ENCODE results near the gene HMGCS1. TPM values are rescaled to one million over a fixed set of nuclear protein-coding genes. Genes with fewer than 3 reads are reported as not detected.
A peak's percentile ranks its signal among the peaks of the same experiment; 100 is the strongest.

The HMGCS1 gene
- total and polyA plus RNA-seq, 2 of the 13 experiments (the other 11 are each of a cell fraction or from before 2014, with no cell fraction given) = 56.8 to 318 TPM

- TF ChIP-seq NRL (CRISPR knock-in tag; IDR thresholded peaks at IDR 0.05; ENCODE audit: borderline replicate concordance) (peak; percentile 94), SNAPC2 (CRISPR knock-in tag; IDR thresholded peaks at IDR 0.05) (no peak), JUNB (CRISPR knock-in tag; IDR thresholded peaks at IDR 0.05; ENCODE audit: borderline replicate concordance) (peak; percentile 64), ZNF816 (CRISPR knock-in tag; IDR thresholded peaks at IDR 0.05; ENCODE audit: borderline replicate concordance) (0 out of 2 replicates have a peak, but pooled peaks have one; percentile 59), MTF1 (CRISPR knock-in tag; IDR thresholded peaks at IDR 0.05) (no peak), ZNF704 (CRISPR knock-in tag; IDR thresholded peaks at IDR 0.05; ENCODE audit: borderline replicate concordance) (no peak; the same call in 1 of the 2 replicates), ZNF773 (CRISPR knock-in tag; IDR thresholded peaks at IDR 0.05; ENCODE audit: borderline replicate concordance) (0 out of 2 replicates have a peak, but pooled peaks have one; percentile 65), CHD2 (IDR thresholded peaks at IDR 0.05; ENCODE audit: low read depth, low read length) (peak; percentile 81), ZNF556 (CRISPR knock-in tag; IDR thresholded peaks at IDR 0.05; ENCODE audit: borderline replicate concordance) (peak; percentile 93), NFYB (CRISPR knock-in tag; IDR thresholded peaks at IDR 0.05) (peak; percentile 99), BORCS8-MEF2B (CRISPR knock-in tag; IDR thresholded peaks at IDR 0.05) (peak; percentile 88; the same call in 1 of the 2 replicates), RARG (CRISPR knock-in tag; IDR thresholded peaks at IDR 0.05; ENCODE audit: low read depth) (no peak), MTA1 (CRISPR knock-in tag; IDR thresholded peaks at IDR 0.05; ENCODE audit: borderline replicate concordance) (no peak; the same call in 1 of the 2 replicates), RXRB (CRISPR knock-in tag; IDR thresholded peaks at IDR 0.05; ENCODE audit: borderline replicate concordance) (peak; percentile 46; the same call in 1 of the 2 replicates), RARA (CRISPR knock-in tag; IDR thresholded peaks at IDR 0.05) (peak; percentile 46; the same call in 1 of the 2 replicates), ESRRA (CRISPR knock-in tag; IDR thresholded peaks at IDR 0.05; ENCODE audit: low read depth) (peak; percentile 73; the same call in 1 of the 2 replicates), HINFP (CRISPR knock-in tag; IDR thresholded peaks at IDR 0.05; ENCODE audit: low read depth) (0 out of 2 replicates have a peak, but pooled peaks have one; percentile 58), TIGD3 (CRISPR knock-in tag; IDR thresholded peaks at IDR 0.05; ENCODE audit: borderline replicate concordance) (peak; percentile 76; the same call in 1 of the 2 replicates), RCOR2 (CRISPR knock-in tag; IDR thresholded peaks at IDR 0.05) (no peak), PHF21A (CRISPR knock-in tag; IDR thresholded peaks at IDR 0.05) (peak; percentile 87; the same call in 1 of the 2 replicates), POLR2A (IDR thresholded peaks at IDR 0.05; ENCODE audit: insufficient read depth in 1 of 2, low read depth in 2 of 2, low read length in 2 of 2) (peak; percentile 98 to 99)
- TF ChIP-seq, protein P1, sequence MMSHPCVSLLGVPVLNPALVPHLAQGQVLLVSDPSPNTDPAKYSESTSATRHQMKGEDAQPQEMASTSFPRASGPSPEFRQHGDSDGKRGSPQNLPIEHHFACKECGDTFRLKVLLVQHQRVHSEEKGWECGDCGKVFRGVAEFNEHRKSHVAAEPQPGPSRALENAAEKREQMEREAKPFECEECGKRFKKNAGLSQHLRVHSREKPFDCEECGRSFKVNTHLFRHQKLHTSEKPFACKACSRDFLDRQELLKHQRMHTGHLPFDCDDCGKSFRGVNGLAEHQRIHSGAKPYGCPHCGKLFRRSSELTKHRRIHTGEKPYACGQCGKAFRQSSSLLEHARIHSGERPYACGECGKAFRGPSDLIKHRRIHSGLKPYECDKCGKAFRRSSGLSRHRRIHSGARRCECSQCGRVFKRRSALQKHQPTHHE (CRISPR knock-in tag; IDR thresholded peaks at IDR 0.05; ENCODE audit: borderline replicate concordance) = no peak
- TF ChIP-seq, protein P2, sequence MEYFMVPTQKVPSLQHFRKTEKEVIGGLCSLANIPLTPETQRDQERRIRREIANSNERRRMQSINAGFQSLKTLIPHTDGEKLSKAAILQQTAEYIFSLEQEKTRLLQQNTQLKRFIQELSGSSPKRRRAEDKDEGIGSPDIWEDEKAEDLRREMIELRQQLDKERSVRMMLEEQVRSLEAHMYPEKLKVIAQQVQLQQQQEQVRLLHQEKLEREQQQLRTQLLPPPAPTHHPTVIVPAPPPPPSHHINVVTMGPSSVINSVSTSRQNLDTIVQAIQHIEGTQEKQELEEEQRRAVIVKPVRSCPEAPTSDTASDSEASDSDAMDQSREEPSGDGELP (IDR thresholded peaks at IDR 0.05; ENCODE audit: borderline replicate concordance, low read depth) = peak; percentile 22; the same call in 1 of the 2 replicates
Observed at GRCh38 chr5:43313035-43313853, at the start of gene HMGCS1 (continued).
